Coronary artery (tissue), 2 donors: Measurements from ENCODE around the gene LRSAM1.

Source experiments
- DNase-seq: peaks from one replicate; pipeline ENCODE4 v3.0.0-alpha.2; 2017; ENCODE audit warnings: low spot score
- H3K27ac ChIP-seq, 2 donors: fragments of 200-600 bp; sonication (generic); one replicate each; pipeline ENCODE4 v1.5.1; 2016 to 2019
- H3K4me3 ChIP-seq: fragments of 200-600 bp; sonication (generic); 2 replicates; pipeline ENCODE4 v1.5.1; 2016; ENCODE audit warnings: mild to moderate bottlenecking, moderate library complexity
- TF ChIP-seq, protein P1 (sequence below): fragments of 200-600 bp; sonication (generic); IDR thresholded peaks from one replicate; pipeline ENCODE4 v1.5.1; 2019; ENCODE audit warnings: antibody characterized with exemption

LRSAM1 gene

DNA sequence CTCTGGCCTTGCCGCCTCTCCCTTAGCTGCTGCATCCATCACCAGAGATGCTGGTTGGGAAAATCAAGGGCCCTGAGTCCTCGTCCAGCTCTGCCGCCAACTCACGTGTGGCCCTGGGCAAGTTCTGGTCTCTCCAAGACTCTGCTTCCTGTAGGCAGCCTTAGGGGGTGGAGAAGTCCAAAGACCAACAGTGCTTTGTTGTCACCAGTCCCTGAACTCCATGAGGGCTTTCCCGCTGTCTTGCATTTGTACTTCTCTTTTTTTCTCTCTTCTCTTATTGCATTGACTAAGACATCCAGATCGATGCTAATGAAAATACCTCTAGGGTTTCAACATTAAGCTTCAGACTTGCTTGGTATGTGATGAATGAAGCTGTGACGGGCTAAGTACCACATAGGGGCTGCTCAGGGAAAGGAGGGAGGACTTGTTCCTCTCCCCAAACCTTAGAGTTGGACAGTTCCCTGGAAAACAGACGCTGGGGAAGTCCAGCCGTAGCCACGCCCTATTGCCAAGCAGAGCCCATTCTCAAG, 97.1 kb downstream of the LRSAM1 start:
- TF ChIP-seq, protein P1, sequence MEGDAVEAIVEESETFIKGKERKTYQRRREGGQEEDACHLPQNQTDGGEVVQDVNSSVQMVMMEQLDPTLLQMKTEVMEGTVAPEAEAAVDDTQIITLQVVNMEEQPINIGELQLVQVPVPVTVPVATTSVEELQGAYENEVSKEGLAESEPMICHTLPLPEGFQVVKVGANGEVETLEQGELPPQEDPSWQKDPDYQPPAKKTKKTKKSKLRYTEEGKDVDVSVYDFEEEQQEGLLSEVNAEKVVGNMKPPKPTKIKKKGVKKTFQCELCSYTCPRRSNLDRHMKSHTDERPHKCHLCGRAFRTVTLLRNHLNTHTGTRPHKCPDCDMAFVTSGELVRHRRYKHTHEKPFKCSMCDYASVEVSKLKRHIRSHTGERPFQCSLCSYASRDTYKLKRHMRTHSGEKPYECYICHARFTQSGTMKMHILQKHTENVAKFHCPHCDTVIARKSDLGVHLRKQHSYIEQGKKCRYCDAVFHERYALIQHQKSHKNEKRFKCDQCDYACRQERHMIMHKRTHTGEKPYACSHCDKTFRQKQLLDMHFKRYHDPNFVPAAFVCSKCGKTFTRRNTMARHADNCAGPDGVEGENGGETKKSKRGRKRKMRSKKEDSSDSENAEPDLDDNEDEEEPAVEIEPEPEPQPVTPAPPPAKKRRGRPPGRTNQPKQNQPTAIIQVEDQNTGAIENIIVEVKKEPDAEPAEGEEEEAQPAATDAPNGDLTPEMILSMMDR, result no peak
- no peak for DNase-seq
- no peak overlapping the region for H3K4me3 ChIP-seq
- no peak overlapping the region for H3K27ac ChIP-seq

DNA sequence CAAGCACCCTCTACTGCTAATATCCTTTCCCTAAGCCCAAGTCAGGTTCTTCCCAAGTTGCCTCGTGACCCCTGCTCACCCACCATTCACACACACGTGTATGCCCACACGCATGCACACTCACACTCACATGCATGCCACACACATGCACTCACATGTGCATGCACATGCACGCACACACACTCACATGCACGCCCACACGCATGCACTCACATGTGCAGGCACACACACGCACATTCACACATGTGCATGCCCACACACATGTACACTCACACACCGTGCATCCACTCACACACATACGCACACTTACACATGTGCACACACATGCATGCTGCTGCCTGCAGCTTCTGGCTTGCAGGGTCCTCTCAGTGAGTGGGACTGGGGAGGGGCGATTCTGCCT, 97.9 kb downstream of the LRSAM1 start:
- Histone ChIP-seq H3K4me3 (no peak overlapping the region), H3K27ac (no peak overlapping the region)
- TF ChIP-seq, protein P1, result no peak
- no peak for DNase-seq

DNA sequence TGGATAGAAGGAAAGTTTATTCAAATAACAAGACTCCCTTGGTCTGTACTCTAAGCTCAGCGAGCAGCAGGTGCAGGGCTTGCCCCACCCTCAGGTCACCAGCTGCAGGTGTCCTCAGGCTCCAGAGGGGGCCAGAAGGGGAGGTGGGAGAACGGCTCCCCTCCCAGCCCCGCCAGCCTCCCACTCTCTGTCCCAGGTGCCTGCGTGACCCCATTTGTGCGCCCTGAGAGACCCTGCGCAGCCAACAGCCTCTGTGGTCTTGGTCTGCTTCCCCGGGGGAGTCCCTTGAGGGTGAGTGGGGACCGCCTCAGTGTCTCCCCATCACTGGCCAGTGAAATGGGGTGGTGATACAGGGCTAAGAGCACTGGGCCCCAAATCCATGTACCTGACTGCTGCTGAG, 98.4 kb downstream of the LRSAM1 start:
- no peak for DNase-seq
- H3K27ac ChIP-seq, result peak overlapping the region in 1 of 2 donors; percentile 1

DNA sequence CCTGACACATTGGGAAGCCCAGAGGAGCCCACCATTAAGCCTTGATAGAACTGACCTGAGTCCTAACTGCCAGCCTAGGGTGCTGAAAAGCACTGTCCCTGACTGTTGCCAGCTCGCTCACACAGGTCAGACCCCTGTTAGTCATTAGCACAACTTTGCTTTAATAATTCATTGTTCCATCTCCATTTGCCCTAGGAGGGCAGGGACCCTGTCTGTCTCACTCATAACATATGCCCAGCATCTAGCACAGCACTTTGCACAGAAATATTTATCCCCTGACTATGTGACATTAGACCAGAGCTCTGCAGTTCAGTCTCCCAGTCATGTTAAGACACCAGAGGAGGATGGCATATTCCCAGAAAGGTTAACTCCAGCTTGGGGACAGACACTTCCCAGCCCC, 99.0 kb downstream of the LRSAM1 start:
- no peak for DNase-seq
- TF ChIP-seq, protein P1, result no peak
- Histone ChIP-seq H3K27ac (peak overlapping the region in 1 of 2 donors; percentile 1), H3K4me3 (no peak overlapping the region)

More for the DNA sequence above, 98.4 kb downstream of the LRSAM1 start:
- TF ChIP-seq, protein P1, result no peak
- H3K4me3 ChIP-seq, result no peak overlapping the region

DNA sequence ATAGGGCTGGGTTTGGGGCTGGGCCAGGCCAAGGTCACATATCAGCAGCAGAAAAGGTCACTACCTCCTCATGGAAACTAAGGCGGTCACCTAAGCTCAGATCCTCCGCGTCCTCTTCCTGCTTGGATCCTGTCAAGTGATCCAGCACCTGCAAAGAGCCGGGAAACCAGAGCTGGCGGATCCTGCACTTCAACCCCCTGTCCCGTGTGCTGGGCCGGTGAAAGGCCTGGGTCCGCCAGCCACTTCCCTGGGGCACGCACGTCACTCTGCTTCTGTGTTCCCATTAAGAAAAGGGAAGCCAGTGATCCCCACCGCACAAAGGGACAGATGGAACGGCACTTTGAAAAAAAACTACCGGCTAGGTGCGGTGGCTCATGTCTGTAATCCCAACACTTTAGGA, 99.4 kb downstream of the LRSAM1 start:
- H3K4me3 ChIP-seq, result no peak overlapping the region
- no peak for DNase-seq
- peak overlapping the region in 1 of 2 donors; percentile 1 for H3K27ac ChIP-seq
- TF ChIP-seq, protein P1, result no peak
